Heart left ventricle (tissue), 13 donors: ENCODE measurements around the gene VEGFB.

Experiments used
- POLR2A ChIP-seq, 2 donors: fragments of 450-650 bp; IDR thresholded peaks; one replicate each; pipeline ENCODE4 v1.6.1; 2017; ENCODE audit warnings: antibody characterized with exemption in 2 of 2, mild to moderate bottlenecking in 2 of 2, moderate library complexity in 2 of 2
- TF ChIP-seq, protein P1 (sequence below), 12 donors: fragments of 200-600 bp; sonication (generic) in 4 of 12; IDR thresholded peaks; one replicate each; pipeline versions ENCODE4 v1.5.0 to v1.8.0; 2018 to 2022; ENCODE audit warnings: antibody characterized with exemption in 12 of 12, mild to moderate bottlenecking in 5 of 12
- donor health status: ischemic (EF 13 %, LVEDD 7.1; RV severe dilation, severe dysfunction).
- donor health status: DM: no; HTN: yes; CAD: no.
- donor health status: DM: no; HTN: no; CAD: no.
- donor health status: ischemic (EF 25% LVEDD 6.9; RV normal size, moderate dysfunction).
- donor health status: ischemic (EF 25% LVEDD 5.7; RV mildly dilated, moderate dysfunction).
- donor health status: ischemic (EF 35%, LVEDD 5.7; RV mildly dilated, moderate dysfunction).
- donor health status: nonischemic (EF 11% LVEDD 7.7; RV severe dilation, severe dysfunction).
- donor health status: DM: yes; HTN: yes; CAD: no.
- donor health status: PGD.
- donor health status: ischemic (EF 29% LVEDD 5.4; RV normal size, mild dysfunction).
- donor health status: nonischemic (EF 23%, LVEDD 6.1; RV moderate dilation, normal function).

DNA sequence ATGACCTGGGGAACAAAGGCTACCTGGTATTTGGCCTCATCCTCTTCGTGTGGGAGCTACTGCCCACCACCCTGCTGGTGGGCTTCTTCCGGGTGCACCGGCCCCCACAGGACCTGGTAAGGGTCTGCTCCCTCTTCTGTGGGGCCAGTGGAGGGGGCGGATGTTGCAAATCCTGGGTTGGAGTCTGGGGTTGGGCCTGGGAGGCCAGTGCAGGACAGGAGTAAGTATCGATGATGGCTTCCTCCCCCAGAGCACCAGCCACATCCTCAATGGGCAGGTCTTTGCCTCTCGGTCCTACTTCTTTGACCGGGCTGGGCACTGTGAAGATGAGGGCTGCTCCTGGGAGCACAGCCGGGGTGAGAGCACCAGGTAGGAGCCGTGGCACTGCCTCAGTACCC is 54.0 kb downstream of the VEGFB start:
- TF ChIP-seq, protein P1, sequence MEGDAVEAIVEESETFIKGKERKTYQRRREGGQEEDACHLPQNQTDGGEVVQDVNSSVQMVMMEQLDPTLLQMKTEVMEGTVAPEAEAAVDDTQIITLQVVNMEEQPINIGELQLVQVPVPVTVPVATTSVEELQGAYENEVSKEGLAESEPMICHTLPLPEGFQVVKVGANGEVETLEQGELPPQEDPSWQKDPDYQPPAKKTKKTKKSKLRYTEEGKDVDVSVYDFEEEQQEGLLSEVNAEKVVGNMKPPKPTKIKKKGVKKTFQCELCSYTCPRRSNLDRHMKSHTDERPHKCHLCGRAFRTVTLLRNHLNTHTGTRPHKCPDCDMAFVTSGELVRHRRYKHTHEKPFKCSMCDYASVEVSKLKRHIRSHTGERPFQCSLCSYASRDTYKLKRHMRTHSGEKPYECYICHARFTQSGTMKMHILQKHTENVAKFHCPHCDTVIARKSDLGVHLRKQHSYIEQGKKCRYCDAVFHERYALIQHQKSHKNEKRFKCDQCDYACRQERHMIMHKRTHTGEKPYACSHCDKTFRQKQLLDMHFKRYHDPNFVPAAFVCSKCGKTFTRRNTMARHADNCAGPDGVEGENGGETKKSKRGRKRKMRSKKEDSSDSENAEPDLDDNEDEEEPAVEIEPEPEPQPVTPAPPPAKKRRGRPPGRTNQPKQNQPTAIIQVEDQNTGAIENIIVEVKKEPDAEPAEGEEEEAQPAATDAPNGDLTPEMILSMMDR (IDR thresholded peaks at IDR 0.05) = no peak
- TF ChIP-seq POLR2A (IDR thresholded peaks at IDR 0.05) = no peak
